HG03025 (cell line): ENCODE results near the gene FNDC8.
"Not testable (repeated sequence)": the region's sequence is repeated elsewhere in the genome, so short reads cannot be mapped to it uniquely, and the experiment has no call there.

Experiments used
- ATAC-seq: cut with Tn5 transposase; IDR thresholded peaks from one replicate; pipeline ENCODE4 v1.9.1; 2021; ENCODE audit warnings: mild to moderate bottlenecking, moderate library complexity; ENCODE audit not compliant: unreplicated experiment, low FRiP score

FNDC8 gene

DNA sequence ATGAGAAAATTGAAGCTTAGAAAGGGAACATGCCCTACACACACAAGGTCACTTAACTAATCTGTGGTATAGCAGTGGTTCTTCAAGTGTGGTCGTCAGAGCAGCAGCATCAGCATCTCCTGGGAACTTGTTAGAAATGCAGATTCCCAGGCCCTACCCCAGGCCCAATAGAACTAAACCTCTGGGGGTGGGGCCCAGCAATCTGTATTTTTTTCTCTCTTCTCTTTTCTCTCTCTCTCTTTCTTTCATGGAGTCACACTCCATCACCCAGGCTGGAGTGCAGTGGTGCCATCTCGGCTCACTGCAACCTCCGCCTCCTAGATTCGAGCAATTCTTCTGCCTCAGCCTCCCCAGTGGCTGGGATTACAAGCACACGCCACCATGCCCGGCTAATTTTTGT is 16.8 kb downstream of the FNDC8 start:
- ATAC-seq, result no peak

DNA sequence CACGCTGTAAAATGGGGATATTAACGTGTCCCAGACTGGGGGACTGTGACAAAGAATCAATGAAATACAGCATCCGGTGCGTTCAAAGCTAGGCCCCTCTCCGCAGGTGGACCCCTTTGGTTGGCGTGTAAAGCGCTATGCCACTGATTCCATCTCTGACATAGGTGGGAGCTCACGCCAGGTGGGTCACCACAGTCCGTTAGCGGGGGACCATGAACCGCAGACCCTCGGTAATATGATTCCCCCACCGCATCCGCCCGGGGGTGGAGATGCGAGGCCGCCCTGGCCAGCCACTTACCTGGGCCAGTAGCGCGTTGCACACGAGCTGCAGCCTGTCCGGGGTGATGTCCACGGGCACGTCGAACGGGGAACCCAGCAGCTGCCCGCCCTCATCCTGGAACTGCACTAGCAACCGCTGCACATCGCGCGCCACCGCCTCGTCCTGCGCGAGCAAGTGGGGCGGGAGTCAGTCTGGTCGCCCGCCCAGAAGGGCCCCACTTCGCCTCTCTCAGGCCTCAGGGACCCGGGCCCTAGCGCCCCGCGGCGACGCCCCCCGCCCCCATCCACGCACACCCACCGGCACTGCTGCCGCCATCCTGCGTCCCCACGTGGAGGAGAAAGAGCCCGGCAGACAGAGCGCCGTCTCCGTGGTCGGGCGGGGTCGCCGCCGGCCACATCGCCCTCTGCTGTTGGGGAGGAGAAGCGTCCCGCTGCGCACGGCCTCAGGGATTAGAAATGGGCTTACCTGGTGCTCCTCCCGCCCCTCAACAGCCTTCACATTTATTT is 20.5 kb downstream of the FNDC8 start, which contains the start of gene NLE1:
TSS of gene NLE1 (minus strand) at position 623 of the 786 bp plus-strand sequence. CDS start at position 595, 28 bp downstream.
- peak; percentile 67 for ATAC-seq

DNA sequence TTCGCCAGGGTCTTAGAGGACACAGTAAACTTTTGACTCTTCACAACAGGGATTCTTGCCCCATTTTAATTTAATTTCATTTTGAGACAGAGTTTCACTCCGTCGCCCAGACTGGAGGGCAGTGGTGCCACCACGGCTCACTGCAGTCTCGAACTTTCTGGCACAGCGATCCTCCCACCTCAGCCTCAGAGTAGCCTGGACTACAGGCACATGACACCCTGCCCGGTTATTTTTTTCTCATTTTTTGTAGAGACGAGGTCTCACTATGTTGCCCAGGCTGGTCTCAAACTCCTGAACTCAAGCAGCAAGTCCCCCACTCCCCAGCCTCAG is 21.0 kb downstream of the FNDC8 start:
- no peak for ATAC-seq

DNA sequence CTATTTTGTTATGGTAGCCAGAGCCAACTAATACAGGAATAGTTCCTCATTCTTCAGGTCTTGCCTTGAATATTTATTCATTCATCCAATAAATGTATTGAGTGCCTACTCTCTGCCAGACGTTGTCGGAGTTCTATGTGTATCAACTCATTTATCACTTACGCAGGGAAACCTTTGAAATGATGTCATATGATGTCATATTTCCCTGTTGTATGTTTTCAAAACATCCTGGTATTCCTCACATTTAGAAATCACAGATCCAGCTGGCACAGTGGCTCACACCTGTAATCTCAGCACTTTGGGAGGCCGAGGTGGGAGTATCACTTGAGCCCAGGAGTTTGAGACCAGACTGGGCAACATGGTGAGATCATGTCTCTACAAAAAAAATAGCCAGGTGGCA is 23.4 kb downstream of the FNDC8 start:
- no peak for ATAC-seq

DNA sequence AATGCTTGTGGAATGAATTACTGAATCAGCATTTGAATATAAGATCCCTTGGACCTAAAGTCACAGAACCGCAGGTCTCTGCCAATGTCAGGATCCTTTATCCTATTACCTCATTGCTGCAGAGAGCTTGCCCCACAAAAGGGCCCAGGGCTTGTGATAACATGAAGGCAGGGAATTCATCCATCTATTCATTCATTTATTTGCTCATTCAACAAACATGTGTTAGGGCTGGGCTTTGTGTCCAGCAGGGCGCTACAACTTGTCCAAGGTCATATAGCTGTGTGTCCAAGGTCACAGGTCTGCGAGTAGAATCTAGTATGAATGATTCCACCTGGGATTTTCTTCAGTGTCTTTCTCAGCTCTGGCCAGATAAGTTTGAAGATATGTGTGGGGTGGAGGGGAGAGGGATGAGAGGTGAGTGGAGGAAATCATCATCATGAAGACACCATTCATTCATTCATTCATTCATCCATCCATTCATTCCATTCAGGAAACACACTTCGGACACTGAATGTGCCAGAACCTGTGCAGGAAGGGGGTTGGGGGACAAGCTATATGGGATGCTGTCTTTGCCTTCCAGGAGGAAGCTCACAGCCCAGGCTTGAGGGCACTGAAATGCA is 24.9 kb downstream of the FNDC8 start:
- no peak for ATAC-seq

DNA sequence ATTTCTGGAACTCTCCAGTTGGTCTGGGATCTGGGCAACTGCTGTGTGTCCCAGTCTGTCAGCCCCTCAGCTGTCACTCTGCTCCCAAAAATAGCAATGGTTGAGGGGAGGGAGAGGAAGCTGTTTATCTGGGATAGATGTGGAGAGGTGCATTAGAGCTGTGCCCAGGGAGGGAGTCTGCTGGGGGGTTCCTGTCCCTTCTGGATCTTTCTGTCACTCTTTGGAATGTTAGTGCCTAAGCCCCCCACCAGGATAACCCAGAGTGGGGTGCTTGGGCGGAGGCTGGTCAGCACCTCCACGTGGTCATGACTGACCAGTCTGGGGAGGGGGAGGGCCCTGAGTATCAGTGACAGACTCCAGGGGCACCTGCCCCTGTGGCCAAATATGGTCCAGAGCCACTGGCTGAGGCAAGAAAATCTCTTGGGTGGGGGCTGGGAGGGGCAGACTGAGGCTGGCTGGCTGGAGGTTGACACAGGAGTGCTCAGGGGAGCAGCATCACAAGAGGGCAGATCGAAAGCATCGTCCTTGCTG is 26.0 kb downstream of the FNDC8 start, which contains the start of gene UNC45B:
TSS of gene UNC45B (plus strand) at position 443 of the 531 bp plus-strand sequence. CDS start 447 bp downstream, outside the sequence.
- ATAC-seq, result no peak

DNA sequence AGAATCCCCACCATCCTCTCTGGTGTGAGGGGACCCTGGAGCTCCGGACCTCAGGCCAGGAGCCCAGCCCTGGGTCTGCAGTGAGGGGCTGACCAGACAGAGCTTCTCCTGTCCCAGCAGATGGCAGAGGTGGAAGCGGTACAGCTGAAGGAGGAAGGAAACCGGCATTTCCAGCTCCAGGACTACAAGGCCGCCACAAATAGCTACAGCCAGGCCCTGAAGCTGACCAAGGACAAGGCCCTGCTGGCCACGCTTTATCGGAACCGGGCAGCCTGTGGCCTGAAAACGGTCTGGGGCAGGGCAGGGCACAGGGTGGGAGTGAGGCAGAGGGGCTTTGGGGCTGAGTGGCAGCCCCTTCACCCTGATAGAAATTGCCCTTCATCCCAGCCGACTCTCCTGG is 26.7 kb downstream of the FNDC8 start:
- no peak for ATAC-seq

DNA sequence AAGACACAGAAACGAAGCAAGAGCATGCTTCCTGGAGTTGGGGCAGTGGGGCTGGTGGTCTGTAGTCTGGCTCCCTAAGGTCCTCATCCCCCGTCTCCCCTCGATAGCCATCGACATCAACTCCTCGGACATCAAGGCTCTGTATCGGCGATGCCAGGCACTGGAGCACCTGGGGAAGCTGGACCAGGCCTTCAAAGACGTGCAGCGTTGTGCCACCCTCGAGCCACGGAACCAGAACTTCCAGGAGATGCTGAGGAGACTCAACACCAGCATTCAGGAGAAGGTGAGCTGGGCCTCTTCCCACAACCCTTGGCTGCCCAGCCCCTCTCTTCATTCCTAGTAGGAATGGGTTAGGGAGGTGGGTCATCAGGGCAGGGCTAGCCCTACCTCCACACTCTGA is 28.5 kb downstream of the FNDC8 start:
- no peak for ATAC-seq

DNA sequence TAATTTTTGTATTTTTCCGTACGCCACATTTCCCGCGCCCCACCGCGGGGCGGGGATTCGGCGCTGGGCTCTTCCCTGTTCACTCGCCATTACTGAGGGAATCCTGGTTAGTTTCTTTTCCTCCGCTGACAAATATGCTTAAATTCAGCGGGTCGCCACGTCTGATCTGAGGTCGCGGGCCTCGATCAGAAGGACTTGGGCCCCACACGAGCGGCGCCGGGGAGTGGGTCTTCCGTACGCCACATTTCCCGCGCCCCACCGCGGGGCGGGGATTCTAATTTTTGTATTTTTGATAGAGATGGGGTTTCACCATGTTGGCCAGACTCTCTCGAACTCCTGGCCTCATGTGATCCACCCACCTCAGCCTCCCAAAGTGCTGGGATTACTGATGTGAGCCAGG is 29.7 kb downstream of the FNDC8 start:
- not testable (repeated sequence) for ATAC-seq

DNA sequence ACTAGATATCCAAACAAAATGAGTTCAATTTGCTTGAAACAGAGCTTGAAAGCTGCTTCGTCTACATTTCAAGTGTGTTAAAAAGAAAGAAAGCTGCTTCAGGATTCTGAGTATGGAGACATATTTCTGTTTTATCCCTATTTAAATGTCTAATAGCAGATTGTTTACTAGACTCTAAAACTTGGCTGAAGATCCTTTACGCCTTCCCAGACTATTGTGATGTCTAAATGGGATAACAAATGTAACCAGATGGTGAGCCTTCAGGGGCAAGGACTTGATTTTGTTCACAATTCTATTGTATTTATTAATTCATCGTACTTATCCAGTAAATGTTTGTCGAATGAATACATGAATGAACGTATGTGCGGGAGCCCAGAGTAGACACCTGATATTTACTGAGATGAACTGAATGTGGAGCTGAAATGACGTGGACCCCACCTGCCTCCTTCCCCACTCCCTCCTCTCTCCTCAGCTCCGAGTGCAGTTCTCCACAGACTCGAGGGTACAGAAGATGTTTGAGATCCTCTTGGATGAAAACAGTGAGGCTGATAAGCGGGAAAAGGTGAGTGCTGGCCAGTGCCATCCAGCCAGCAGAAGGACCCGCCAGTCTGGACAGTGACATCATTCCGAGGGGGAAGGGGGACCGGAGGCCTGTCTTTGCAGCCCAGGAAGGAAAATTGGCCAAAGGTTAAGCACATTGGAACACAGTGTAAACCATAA is 31.2 kb downstream of the FNDC8 start:
- no peak for ATAC-seq

DNA sequence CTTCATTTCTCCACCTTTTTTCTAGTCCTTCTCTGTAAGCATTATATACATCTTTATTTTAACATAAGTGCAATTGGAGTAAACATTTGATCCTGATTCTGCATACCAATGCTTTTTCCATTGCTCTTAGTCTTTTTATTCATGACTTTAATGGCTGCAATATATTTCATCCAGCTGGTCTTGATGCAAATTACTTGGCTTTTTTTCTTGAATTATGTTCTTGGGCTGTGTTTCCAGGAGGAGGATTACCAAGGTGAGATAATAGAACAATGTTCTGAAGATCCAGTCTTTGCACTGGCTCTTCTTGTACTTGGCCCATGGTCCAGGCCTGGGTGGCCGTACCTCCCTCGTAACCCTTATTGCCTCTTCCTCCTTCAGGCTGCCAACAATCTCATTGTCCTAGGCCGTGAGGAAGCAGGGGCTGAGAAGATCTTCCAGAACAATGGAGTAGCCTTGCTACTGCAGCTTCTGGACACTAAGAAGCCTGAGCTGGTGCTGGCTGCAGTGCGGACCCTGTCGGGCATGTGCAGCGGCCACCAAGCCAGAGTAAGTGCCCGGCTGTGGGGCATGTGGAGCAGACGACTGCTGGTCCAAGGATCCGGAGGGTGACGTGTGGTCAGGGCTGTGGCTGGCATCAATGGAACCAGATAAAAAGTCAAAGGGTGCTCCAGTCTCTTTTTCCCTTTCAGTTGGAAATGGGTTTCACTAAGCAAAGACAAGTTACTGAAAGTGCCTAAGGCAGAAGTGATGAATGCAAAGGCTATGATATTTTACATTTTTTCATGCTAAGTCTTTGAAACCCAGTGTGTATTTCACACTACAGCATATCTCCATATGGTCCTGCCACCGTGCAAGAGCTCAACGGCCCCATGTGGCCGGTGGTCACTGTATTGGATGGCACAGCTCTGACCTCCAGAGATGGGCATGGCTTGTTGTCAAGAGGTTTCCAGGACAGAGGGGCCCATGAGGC is 33.1 kb downstream of the FNDC8 start:
- no peak for ATAC-seq

DNA sequence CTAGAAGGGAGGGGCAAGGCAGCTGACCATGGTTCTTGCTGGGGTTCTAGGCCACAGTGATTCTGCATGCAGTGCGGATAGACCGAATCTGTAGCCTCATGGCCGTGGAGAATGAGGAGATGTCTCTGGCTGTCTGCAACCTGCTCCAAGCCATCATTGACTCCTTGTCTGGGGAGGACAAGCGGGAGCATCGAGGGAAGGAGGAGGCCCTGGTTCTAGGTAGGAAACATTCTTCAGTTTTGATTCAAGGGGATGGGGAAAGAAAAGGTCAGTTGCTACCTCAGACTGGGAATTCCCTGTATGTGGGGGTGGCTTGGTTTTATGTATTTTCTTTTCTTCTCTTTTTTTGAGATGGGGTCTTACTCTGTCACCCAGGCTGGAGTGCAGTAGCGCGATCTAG is 33.8 kb downstream of the FNDC8 start:
- no peak for ATAC-seq

DNA sequence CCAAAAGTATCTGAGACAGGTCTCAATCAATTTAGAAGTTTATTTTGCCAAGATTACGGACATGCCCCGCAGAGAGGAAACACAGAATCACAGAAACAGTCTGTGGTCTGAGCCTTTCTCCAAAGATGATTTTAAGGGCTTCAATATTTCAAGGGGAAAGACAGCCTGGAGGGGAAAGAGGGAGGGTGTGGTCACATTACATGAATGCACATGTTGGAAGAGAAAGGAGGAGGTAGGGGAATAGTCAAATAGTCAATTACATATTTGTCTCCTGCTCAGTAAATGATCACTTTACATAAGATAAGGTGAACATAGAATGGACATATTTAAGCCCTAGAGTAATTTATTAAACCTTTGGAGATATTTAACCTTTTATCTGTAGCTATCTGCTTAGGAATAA is 38.5 kb downstream of the FNDC8 start:
- ATAC-seq, result no peak

DNA sequence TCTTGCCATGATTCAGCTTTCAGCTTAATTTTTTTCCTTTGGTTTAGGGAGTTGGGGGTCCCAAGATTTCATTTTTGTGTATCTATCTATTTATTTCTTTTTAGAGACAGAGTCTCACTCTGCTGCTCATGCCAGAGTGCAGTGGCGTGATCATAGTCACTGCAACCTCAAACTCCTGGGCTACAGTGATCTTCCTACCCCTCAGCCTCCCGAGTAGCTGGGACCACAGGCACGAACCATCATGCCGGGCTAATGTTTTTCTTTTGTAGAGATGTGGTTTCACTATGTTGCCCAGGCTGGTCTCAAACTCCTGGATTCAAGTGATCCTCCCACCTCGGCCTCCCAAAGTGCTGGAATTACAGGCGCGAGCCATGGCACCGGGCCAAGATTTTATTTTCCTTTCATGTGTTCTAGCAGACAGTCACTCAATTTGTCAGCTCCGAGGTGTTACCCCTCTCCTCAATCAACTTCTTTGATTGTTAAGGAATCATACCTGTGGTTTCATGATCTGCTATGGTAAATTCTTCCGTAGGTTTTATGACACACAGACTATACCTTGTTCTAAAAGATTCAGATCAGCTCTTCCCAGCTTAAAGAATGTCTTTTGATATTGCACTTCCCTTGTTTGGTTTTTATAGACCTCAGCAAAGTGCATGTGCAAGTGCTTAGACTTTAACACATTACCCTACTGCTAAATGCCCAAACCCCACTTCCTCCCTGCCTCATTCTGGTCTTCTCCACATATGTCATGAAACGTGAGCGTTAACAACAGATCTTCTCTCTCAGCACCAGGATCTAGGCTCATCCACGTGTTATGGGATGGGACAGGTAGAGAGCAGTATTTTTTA is 39.2 kb downstream of the FNDC8 start:
- ATAC-seq, result no peak

DNA sequence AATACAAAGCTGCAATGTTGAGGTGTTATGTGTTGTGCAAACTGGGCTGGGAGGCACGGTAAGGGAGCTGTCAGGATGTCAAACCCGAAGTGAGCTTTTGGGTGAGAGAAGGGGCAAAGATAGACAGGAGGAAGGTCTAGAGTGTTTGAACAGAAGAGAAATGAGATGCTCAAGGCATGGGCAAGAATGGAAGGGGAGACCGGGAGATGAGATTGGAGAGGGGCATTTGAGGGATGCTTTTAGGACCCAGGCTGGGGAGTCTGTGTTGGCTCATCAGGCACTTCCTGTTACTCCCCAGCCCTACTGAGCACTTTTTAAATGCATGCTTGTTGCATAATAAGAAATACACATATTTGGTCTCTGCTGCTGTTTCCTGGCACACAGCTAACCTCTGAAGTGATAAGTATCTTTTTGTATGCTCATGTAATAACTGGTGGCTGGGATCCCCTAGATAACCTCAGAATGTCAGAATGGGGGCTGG is 39.9 kb downstream of the FNDC8 start:
- ATAC-seq, result no peak

DNA sequence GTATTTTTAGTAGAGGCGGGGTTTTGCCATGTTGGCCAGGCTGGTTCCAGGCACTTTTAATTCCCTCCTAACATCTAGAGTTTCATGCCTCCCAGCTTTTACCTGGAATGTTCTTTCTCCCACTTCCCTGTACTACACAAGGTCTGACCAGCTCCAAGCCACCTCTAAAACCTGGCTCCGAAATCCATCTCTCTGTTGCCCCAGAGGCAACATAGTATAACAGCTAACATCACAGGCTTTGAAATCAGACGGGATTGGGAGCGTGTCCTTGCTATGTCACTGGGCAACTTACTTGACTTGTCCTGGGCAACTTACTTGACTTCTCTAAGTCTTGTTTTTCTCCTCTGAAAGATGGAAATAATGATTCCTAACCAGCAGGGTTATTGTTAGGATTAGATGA is 41.3 kb downstream of the FNDC8 start:
- no peak for ATAC-seq

DNA sequence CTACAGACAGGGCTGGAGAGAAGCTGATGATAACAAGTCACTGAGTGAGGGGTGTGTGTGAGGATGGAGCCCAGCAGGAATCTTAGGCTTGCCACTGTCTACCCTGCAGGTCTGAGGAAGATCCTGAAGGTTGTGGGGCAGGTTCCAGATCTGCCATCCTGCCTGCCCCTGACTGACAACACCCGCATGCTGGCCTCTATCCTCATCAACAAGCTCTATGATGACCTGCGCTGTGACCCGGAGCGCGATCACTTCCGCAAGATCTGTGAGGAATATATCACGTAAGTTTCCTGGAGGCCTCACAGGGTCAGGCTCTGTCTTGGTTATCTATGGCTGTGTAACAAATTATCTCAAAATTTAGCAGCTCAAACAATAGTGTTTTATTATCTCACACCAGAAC is 42.5 kb downstream of the FNDC8 start:
- ATAC-seq, result no peak

DNA sequence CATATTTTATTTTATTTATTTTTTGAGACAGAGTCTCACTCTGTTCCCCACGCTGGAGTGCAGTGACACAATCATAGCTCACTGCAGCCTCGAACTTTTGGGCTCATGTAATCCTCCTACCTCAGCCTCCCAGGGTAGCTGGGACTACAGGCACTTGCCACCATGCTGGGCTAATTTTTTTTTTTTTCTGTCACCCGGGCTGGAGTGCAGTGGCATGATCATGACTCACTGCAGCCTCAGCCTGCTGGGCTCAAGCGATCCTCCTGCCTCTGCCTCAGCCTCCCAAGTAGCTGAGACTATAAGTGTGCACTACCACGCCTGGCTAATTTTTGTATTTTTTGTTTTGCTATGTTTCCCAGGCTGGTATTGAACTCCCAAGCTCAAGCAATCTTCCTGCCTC is 43.3 kb downstream of the FNDC8 start:
- ATAC-seq, result no peak

DNA sequence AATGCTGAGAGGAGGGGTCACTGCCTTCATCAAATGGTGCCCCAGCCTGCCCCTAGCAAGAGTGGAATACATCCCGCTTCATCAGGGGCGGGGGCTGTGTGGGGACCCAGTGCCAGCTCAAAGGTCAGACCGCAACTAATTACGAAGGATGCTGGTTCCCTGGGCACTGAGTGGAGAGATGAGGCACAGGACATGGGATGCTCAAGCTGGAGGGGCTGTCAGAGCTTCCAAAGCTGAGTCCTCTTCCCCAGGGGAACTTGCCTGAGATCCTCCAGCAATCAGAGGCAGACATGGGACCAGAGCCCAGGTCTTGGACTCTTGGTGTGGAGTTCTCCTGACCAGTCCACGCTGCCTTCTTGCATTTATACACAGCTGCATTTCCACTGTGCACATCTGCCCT is 45.1 kb downstream of the FNDC8 start:
- ATAC-seq, result no peak
